HepG2 (cell line): ENCODE results near the gene FBF1. TPM values are rescaled to one million over a fixed set of nuclear protein-coding genes. Genes with fewer than 3 reads are reported as not detected.

Experiments
- ARID2 ChIP-seq: sonication (generic); formaldehyde crosslinking; IDR thresholded peaks from 2 replicates; pipeline ENCODE4 v1.8.1; 2022; ENCODE audit warnings: mild to moderate bottlenecking, missing genetic modification reagents, borderline replicate concordance
- CBX5 ChIP-seq: sonication (generic); formaldehyde crosslinking; IDR thresholded peaks from 2 replicates; pipeline ENCODE4 v1.4.0; 2020; ENCODE audit warnings: missing genetic modification reagents, borderline replicate concordance
- CEBPB ChIP-seq: IDR thresholded peaks from 2 replicates; pipeline ENCODE4 v1.6.1; 2011; ENCODE audit warnings: low read depth, low read length, improper control_type of control experiment, borderline replicate concordance
- DPF2 ChIP-seq: sonication (generic); formaldehyde crosslinking; IDR thresholded peaks from 2 replicates; pipeline ENCODE4 v1.4.0; 2020; ENCODE audit warnings: mild to moderate bottlenecking, low read depth, missing genetic modification reagents, borderline replicate concordance
- ERF ChIP-seq: IDR thresholded peaks from 2 replicates; pipeline ENCODE4 v1.6.1; 2018; ENCODE audit warnings: missing biosample characterization, missing genetic modification reagents
- ETV5 ChIP-seq: IDR thresholded peaks from 2 replicates; pipeline ENCODE4 v1.6.1; 2018; ENCODE audit warnings: missing biosample characterization, missing genetic modification reagents, inconsistent platforms, borderline replicate concordance
- HNRNPUL1 ChIP-seq: fragments of 200-400 bp; formaldehyde crosslinking; IDR thresholded peaks from 2 replicates; pipeline ENCODE4 v1.6.1; 2017; ENCODE audit warnings: low read depth, mild to moderate bottlenecking, low read length, moderate library complexity
- HOXA7 ChIP-seq: sonication (generic); formaldehyde crosslinking; IDR thresholded peaks from 2 replicates; pipeline ENCODE4 v1.8.1; 2022; ENCODE audit warnings: mild to moderate bottlenecking, missing genetic modification reagents, moderate library complexity
- KLF9 ChIP-seq: IDR thresholded peaks from 2 replicates; pipeline ENCODE4 v1.6.1; 2016; ENCODE audit warnings: low read depth
- LCORL ChIP-seq, 2 experiments: fragments of 450-650 bp in 1 of 2; sonication (generic) in 1 of 2; formaldehyde crosslinking in 1 of 2; IDR thresholded peaks; 2 replicates each; pipeline versions ENCODE4 v1.5.0 to v1.6.1; 2017 to 2020; ENCODE audit warnings: antibody characterized with exemption in 1 of 2, missing genetic modification reagents in 1 of 2
- NFE2L1 ChIP-seq: sonication (generic); formaldehyde crosslinking; IDR thresholded peaks from 2 replicates; pipeline ENCODE4 v1.4.0; 2020; ENCODE audit warnings: missing genetic modification reagents, mild to moderate bottlenecking, borderline replicate concordance
- SP140L ChIP-seq: sonication (generic); formaldehyde crosslinking; IDR thresholded peaks from 2 replicates; pipeline ENCODE4 v1.4.0; 2020; ENCODE audit warnings: missing genetic modification reagents, borderline replicate concordance
- SYNCRIP ChIP-seq: fragments of 200-400 bp; formaldehyde crosslinking; IDR thresholded peaks from 2 replicates; pipeline ENCODE4 v1.6.1; 2018; ENCODE audit warnings: mild to moderate bottlenecking, low read depth, low read length; ENCODE audit not compliant: insufficient read depth
- TGIF2 ChIP-seq: IDR thresholded peaks from 2 replicates; pipeline ENCODE4 v1.6.1; 2016; ENCODE audit warnings: control low read depth, missing compliant biosample characterization
- WIZ ChIP-seq: sonication (generic); formaldehyde crosslinking; IDR thresholded peaks from 2 replicates; pipeline ENCODE4 v1.5.1; 2020; ENCODE audit warnings: mild to moderate bottlenecking, missing genetic modification reagents
- XRCC5 ChIP-seq: fragments of 200-400 bp; formaldehyde crosslinking; optimal IDR thresholded peaks from 2 replicates; pipeline ENCODE3; 2017; ENCODE audit warnings: mild to moderate bottlenecking, low read length
- ZBTB7A ChIP-seq: sonication (generic); formaldehyde crosslinking; IDR thresholded peaks from 2 replicates; pipeline ENCODE4 v1.8.0; 2022; ENCODE audit warnings: mild to moderate bottlenecking, missing genetic modification reagents
- ZMYM3 ChIP-seq: sonication (generic); formaldehyde crosslinking; IDR thresholded peaks from 2 replicates; pipeline ENCODE4 v1.5.1; 2020; ENCODE audit warnings: mild to moderate bottlenecking, missing genetic modification reagents
- ZNF224 ChIP-seq: sonication (generic); formaldehyde crosslinking; IDR thresholded peaks from 2 replicates; pipeline ENCODE4 v1.5.0; 2020; ENCODE audit warnings: mild to moderate bottlenecking, missing genetic modification reagents
- ZNF549 ChIP-seq: sonication (generic); formaldehyde crosslinking; IDR thresholded peaks from 2 replicates; pipeline ENCODE4 v1.5.0; 2020; ENCODE audit warnings: missing genetic modification reagents
- ZNF615 ChIP-seq: sonication (generic); formaldehyde crosslinking; IDR thresholded peaks from 2 replicates; pipeline ENCODE4 v1.5.0; 2020; ENCODE audit warnings: mild to moderate bottlenecking, missing genetic modification reagents, borderline replicate concordance
- polyA plus RNA-seq, 8 experiments: library from polyadenylated mRNA; depleted of rRNA in 3 of 8; stranded (reverse) in 7 of 8; unstranded in 1 of 8; fragments of >200 nt; fragmentation: Illumina TruSeq in 4 of 8; extraction: Trizol in 4 of 8; gene quantifications; 2 replicates each; pipeline versions ENCODE4 v1.2.1 to v1.2.3, GENCODE V29; 2011 to 2016; ENCODE audit warnings: low read depth in 4 of 8, missing spikeins in 1 of 8, mixed read lengths in 1 of 8; ENCODE audit not compliant: insufficient read depth in 1 of 8
- total RNA-seq, 5 experiments: library from RNA; depleted of rRNA; stranded (reverse); fragments of >200 nt; fragmentation: Illumina TruSeq; extraction: Trizol; gene quantifications; 2 replicates each; pipeline ENCODE4 v1.2.3, GENCODE V29; 2016; ENCODE audit warnings: low read depth in 1 of 5
- TF ChIP-seq, protein P1 (sequence below): sonication (generic); formaldehyde crosslinking; conservative IDR thresholded peaks from 2 replicates; pipeline ENCODE4 v1.4.0; 2020; ENCODE audit warnings: mild to moderate bottlenecking, missing genetic modification reagents, moderate library complexity
- TF ChIP-seq, protein P2 (sequence below): IDR thresholded peaks from 2 replicates; pipeline ENCODE4 v1.6.1; 2016; ENCODE audit warnings: control low read depth
- TF ChIP-seq, protein P3 (sequence below): sonication (generic); formaldehyde crosslinking; IDR thresholded peaks from 2 replicates; pipeline ENCODE4 v1.5.0; 2020; ENCODE audit warnings: missing genetic modification reagents
- TF ChIP-seq, protein P4 (sequence below): sonication (generic); formaldehyde crosslinking; conservative IDR thresholded peaks from 2 replicates; pipeline ENCODE4 v1.8.1; 2023; ENCODE audit warnings: missing genetic modification reagents

Gene FBF1
- total and polyA plus RNA-seq, 2 of the 13 experiments (the other 11 are each of a cell fraction or from before 2014, with no cell fraction given): 2.4 to 8.1 TPM

DNA sequence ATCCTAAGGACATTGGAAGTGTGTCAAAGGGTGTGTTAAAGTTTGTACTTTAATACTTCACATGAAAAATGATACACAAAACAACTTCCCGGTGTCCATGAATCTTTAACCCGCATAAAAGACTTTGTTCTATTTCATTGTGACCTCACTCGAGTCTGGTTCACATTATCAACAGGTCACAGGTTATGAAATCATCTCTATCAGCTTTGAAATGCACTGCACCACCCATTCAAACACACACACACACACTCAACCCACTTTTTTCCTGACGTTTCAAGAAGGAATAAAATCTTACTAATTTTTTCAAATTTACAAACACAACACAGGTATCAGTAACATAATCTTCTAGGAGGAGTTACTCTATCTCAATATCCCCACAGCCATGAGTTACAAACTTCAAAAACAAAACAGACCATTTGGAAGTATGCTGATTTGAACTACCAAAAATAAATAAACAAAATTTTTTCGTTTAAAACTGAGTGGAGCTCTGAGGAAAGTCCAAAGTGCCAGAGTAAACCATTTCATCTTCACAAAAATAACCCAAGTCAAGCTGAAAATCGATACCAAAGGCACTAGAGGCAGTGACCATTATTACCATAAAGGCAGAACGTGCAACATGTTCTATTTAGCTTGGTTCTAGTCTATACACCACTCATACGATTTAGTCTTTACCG is 35.5 kb upstream of the FBF1 start (continued):
- TF ChIP-seq, protein P1, sequence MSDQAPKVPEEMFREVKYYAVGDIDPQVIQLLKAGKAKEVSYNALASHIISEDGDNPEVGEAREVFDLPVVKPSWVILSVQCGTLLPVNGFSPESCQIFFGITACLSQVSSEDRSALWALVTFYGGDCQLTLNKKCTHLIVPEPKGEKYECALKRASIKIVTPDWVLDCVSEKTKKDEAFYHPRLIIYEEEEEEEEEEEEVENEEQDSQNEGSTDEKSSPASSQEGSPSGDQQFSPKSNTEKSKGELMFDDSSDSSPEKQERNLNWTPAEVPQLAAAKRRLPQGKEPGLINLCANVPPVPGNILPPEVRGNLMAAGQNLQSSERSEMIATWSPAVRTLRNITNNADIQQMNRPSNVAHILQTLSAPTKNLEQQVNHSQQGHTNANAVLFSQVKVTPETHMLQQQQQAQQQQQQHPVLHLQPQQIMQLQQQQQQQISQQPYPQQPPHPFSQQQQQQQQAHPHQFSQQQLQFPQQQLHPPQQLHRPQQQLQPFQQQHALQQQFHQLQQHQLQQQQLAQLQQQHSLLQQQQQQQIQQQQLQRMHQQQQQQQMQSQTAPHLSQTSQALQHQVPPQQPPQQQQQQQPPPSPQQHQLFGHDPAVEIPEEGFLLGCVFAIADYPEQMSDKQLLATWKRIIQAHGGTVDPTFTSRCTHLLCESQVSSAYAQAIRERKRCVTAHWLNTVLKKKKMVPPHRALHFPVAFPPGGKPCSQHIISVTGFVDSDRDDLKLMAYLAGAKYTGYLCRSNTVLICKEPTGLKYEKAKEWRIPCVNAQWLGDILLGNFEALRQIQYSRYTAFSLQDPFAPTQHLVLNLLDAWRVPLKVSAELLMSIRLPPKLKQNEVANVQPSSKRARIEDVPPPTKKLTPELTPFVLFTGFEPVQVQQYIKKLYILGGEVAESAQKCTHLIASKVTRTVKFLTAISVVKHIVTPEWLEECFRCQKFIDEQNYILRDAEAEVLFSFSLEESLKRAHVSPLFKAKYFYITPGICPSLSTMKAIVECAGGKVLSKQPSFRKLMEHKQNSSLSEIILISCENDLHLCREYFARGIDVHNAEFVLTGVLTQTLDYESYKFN (CRISPR knock-in tag): peak; percentile 95
- TF ChIP-seq CEBPB: peak; percentile 58
- no peak; the same call in 1 of the 2 replicates for TF ChIP-seq ZMYM3
- TF ChIP-seq XRCC5: no peak
- TF ChIP-seq ZNF615 (CRISPR knock-in tag): no peak
- TF ChIP-seq SYNCRIP: no peak
- 0 out of 2 replicates have a peak, but pooled peaks have one; percentile 72 for TF ChIP-seq ARID2 (CRISPR knock-in tag)
- TF ChIP-seq ZBTB7A: no peak
- TF ChIP-seq HOXA7: no peak
- TF ChIP-seq, protein P2, sequence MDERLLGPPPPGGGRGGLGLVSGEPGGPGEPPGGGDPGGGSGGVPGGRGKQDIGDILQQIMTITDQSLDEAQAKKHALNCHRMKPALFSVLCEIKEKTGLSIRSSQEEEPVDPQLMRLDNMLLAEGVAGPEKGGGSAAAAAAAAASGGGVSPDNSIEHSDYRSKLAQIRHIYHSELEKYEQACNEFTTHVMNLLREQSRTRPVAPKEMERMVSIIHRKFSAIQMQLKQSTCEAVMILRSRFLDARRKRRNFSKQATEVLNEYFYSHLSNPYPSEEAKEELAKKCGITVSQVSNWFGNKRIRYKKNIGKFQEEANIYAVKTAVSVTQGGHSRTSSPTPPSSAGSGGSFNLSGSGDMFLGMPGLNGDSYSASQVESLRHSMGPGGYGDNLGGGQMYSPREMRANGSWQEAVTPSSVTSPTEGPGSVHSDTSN: no peak
- no peak for TF ChIP-seq SP140L (CRISPR knock-in tag)
- no peak for TF ChIP-seq NFE2L1 (CRISPR knock-in tag)
- TF ChIP-seq WIZ: no peak
- TF ChIP-seq KLF9 (CRISPR knock-in tag): no peak
- no peak for TF ChIP-seq HNRNPUL1
- no peak for TF ChIP-seq ETV5 (CRISPR knock-in tag)
- TF ChIP-seq ZNF549 (CRISPR knock-in tag): no peak
- TF ChIP-seq DPF2 (CRISPR knock-in tag): peak; percentile 68; the same call in 1 of the 2 replicates
- TF ChIP-seq LCORL (IDR thresholded peaks at IDR 0.05): no peak
- no peak; the same call in 1 of the 2 replicates for TF ChIP-seq LCORL (CRISPR knock-in tag; IDR thresholded peaks at IDR 0.05)
- no peak for TF ChIP-seq ZNF224 (CRISPR knock-in tag)
- TF ChIP-seq TGIF2 (CRISPR knock-in tag): peak; percentile 74; the same call in 1 of the 2 replicates
- TF ChIP-seq CBX5: no peak
- no peak for TF ChIP-seq ERF (CRISPR knock-in tag)
- TF ChIP-seq, protein P3, sequence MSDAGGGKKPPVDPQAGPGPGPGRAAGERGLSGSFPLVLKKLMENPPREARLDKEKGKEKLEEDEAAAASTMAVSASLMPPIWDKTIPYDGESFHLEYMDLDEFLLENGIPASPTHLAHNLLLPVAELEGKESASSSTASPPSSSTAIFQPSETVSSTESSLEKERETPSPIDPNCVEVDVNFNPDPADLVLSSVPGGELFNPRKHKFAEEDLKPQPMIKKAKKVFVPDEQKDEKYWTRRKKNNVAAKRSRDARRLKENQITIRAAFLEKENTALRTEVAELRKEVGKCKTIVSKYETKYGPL: no peak
- TF ChIP-seq, protein P4, sequence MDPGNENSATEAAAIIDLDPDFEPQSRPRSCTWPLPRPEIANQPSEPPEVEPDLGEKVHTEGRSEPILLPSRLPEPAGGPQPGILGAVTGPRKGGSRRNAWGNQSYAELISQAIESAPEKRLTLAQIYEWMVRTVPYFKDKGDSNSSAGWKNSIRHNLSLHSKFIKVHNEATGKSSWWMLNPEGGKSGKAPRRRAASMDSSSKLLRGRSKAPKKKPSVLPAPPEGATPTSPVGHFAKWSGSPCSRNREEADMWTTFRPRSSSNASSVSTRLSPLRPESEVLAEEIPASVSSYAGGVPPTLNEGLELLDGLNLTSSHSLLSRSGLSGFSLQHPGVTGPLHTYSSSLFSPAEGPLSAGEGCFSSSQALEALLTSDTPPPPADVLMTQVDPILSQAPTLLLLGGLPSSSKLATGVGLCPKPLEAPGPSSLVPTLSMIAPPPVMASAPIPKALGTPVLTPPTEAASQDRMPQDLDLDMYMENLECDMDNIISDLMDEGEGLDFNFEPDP: no peak
